H9 (cell line): ENCODE results near the gene TBC1D22A. TPM values are rescaled to one million over a fixed set of nuclear protein-coding genes. Genes with fewer than 3 reads are reported as not detected.

Experiments used
- DNase-seq: peaks from one replicate; pipeline ENCODE4 v3.0.0-alpha.2; 2017
- H2AFZ ChIP-seq: one replicate; pipeline ENCODE4 v1.6.1; 2013; ENCODE audit warnings: mild to moderate bottlenecking, low read length, control low read depth, moderate library complexity
- H2AK5ac ChIP-seq: 2 replicates; pipeline ENCODE4 v1.6.1; 2013; ENCODE audit warnings: low read length, control low read depth, mixed read lengths; ENCODE audit not compliant: insufficient read length
- H2BK120ac ChIP-seq: one replicate; pipeline ENCODE4 v1.6.1; 2013; ENCODE audit warnings: low read depth, mild to moderate bottlenecking, low read length, control low read depth, inconsistent platforms; ENCODE audit not compliant: poor library complexity, severe bottlenecking
- H2BK12ac ChIP-seq: 2 replicates; pipeline ENCODE4 v1.6.1; 2013; ENCODE audit warnings: low read length, control low read depth, mixed read lengths, low read depth; ENCODE audit not compliant: insufficient read length
- H2BK15ac ChIP-seq: 2 replicates; pipeline ENCODE4 v1.6.1; 2013; ENCODE audit warnings: low read depth, low read length, control low read depth
- H2BK20ac ChIP-seq: one replicate; pipeline ENCODE4 v1.6.1; 2013; ENCODE audit warnings: low read depth, mild to moderate bottlenecking, low read length, control low read depth, inconsistent platforms; ENCODE audit not compliant: poor library complexity, severe bottlenecking
- H2BK5ac ChIP-seq: 2 replicates; pipeline ENCODE4 v1.6.1; 2013; ENCODE audit warnings: low read length, control low read depth, mixed read lengths; ENCODE audit not compliant: insufficient read length
- H3K14ac ChIP-seq: 2 replicates; pipeline ENCODE4 v1.6.1; 2013; ENCODE audit warnings: low read length, control low read depth; ENCODE audit not compliant: insufficient read depth
- H3K18ac ChIP-seq: 2 replicates; pipeline ENCODE4 v1.6.1; 2013; ENCODE audit warnings: low read depth, mild to moderate bottlenecking, mixed read lengths, low read length, control low read depth; ENCODE audit not compliant: insufficient read length
- H3K23ac ChIP-seq: 2 replicates; pipeline ENCODE4 v1.6.1; 2013; ENCODE audit warnings: low read length, control low read depth, mixed read lengths, low read depth; ENCODE audit not compliant: insufficient read length
- H3K23me2 ChIP-seq: 2 replicates; pipeline ENCODE4 v1.6.1; 2013; ENCODE audit warnings: low read depth, mild to moderate bottlenecking, mixed read lengths, low read length, control low read depth; ENCODE audit not compliant: insufficient read length, poor library complexity, severe bottlenecking
- H3K27ac ChIP-seq: 2 replicates; pipeline ENCODE4 v1.5.1; 2013; ENCODE audit warnings: low read length, control low read depth, mixed read lengths, low read depth; ENCODE audit not compliant: insufficient read length
- H3K27me3 ChIP-seq: 2 replicates; pipeline ENCODE4 v1.6.1; 2013; ENCODE audit warnings: low read length, control low read depth, inconsistent platforms; ENCODE audit not compliant: insufficient read depth
- H3K4ac ChIP-seq: 2 replicates; pipeline ENCODE4 v1.6.1; 2013; ENCODE audit warnings: low read depth, mild to moderate bottlenecking, control low read depth, inconsistent platforms, low read length, moderate library complexity
- H3K4me1 ChIP-seq: 2 replicates; pipeline ENCODE4 v1.6.1; 2013; ENCODE audit warnings: low read length, control low read depth, inconsistent platforms; ENCODE audit not compliant: insufficient read depth
- H3K4me2 ChIP-seq: 2 replicates; pipeline ENCODE4 v1.6.1; 2013; ENCODE audit warnings: low read length, control low read depth, mixed read lengths; ENCODE audit not compliant: insufficient read length, insufficient read depth
- H3K56ac ChIP-seq: 2 replicates; pipeline ENCODE4 v1.6.1; 2013; ENCODE audit warnings: low read depth, mild to moderate bottlenecking, mixed read lengths, low read length, control low read depth; ENCODE audit not compliant: insufficient read length
- H3K79me1 ChIP-seq: 2 replicates; pipeline ENCODE4 v1.6.1; 2013; ENCODE audit warnings: low read depth, mild to moderate bottlenecking, moderate library complexity, low read length, control low read depth, inconsistent platforms; ENCODE audit not compliant: insufficient read depth, poor library complexity, severe bottlenecking
- H3K79me2 ChIP-seq: 2 replicates; pipeline ENCODE4 v1.6.1; 2013; ENCODE audit warnings: low read length, control low read depth, inconsistent platforms; ENCODE audit not compliant: insufficient read depth
- H3K9ac ChIP-seq: 2 replicates; pipeline ENCODE4 v1.6.1; 2013; ENCODE audit warnings: low read length, control low read depth, mixed read lengths; ENCODE audit not compliant: insufficient read length; ENCODE audit errors: extremely low read depth
- H3K9me3 ChIP-seq: one replicate; pipeline ENCODE4 v1.6.1; 2013; ENCODE audit warnings: low read depth, low read length, inconsistent platforms; ENCODE audit not compliant: control insufficient read depth
- H3T11ph ChIP-seq: one replicate; pipeline ENCODE4 v1.6.1; 2013; ENCODE audit warnings: mild to moderate bottlenecking, low read length, control low read depth, inconsistent platforms
- H4K20me1 ChIP-seq: one replicate; pipeline ENCODE4 v1.6.1; 2013; ENCODE audit not compliant: control insufficient read depth, insufficient read length, insufficient read depth
- H4K5ac ChIP-seq: 2 replicates; pipeline ENCODE4 v1.6.1; 2013; ENCODE audit warnings: low read depth, mild to moderate bottlenecking, mixed read lengths, low read length, control low read depth; ENCODE audit not compliant: insufficient read length
- H4K8ac ChIP-seq: replicated peaks from 2 replicates; pipeline ENCODE4 v1.6.1; 2013; ENCODE audit warnings: low read length, control low read depth, mixed read lengths, low read depth; ENCODE audit not compliant: insufficient read length
- H4K91ac ChIP-seq: 2 replicates; pipeline ENCODE4 v1.6.1; 2013; ENCODE audit warnings: low read depth, mild to moderate bottlenecking, moderate library complexity, mixed read lengths, low read length, control low read depth; ENCODE audit not compliant: insufficient read length
- H3K27ac Mint-ChIP-seq, 3 experiments: 2 replicates in 2 of 3; 3 replicates in 1 of 3; pipeline ENCODE4 v1.8.0; 2020 to 2021; ENCODE audit warnings: mixed read lengths in 3 of 3, mild to moderate bottlenecking in 1 of 3, moderate library complexity in 1 of 3
- H3K27me3 Mint-ChIP-seq: 2 replicates; pipeline ENCODE4 v1.8.0; 2021; ENCODE audit warnings: low read depth, mild to moderate bottlenecking, moderate library complexity, mixed read lengths
- H3K36me3 Mint-ChIP-seq, 3 experiments: 2 replicates in 2 of 3; 3 replicates in 1 of 3; pipeline ENCODE4 v1.8.0; 2020 to 2021; ENCODE audit warnings: low read depth in 3 of 3, mixed read lengths in 3 of 3; ENCODE audit not compliant: insufficient read depth in 1 of 3
- H3K4me1 Mint-ChIP-seq, 2 experiments: 2 replicates each; pipeline ENCODE4 v1.8.0; 2020; ENCODE audit warnings: mixed read lengths in 2 of 2
- H3K4me3 Mint-ChIP-seq, 2 experiments: 2 replicates in 1 of 2; 3 replicates in 1 of 2; pipeline ENCODE4 v1.8.0; 2020 to 2021; ENCODE audit warnings: mild to moderate bottlenecking in 2 of 2, mixed read lengths in 2 of 2, moderate library complexity in 1 of 2
- H3K9me3 Mint-ChIP-seq, 2 experiments: 2 replicates in 1 of 2; 3 replicates in 1 of 2; pipeline ENCODE4 v1.8.0; 2020; ENCODE audit warnings: mild to moderate bottlenecking in 2 of 2, mixed read lengths in 2 of 2, moderate library complexity in 1 of 2
- WGBS: extraction: QIAGEN DNeasy Blood & Tissue Kit; methylation state at CpG from one replicate; pipeline ENCODE4 v1.1.7; 2013; ENCODE audit warnings: missing lambda C conversion rate, low lambda C conversion rate, mixed read lengths; ENCODE audit not compliant: insufficient read length; ENCODE audit errors: extremely low coverage; 5-methylcytosine and 5-hydroxymethylcytosine counted together
- total RNA-seq: library from RNA; stranded (reverse); gene quantifications from 2 replicates; pipeline ENCODE4 v1.2.1, GENCODE V29; 2021
- TF ChIP-seq, protein P1 (sequence below): fragments of 200-600 bp; sonication (generic); conservative IDR thresholded peaks from 3 replicates; pipeline ENCODE4 v1.8.0; 2021; ENCODE audit warnings: antibody characterized with exemption, mild to moderate bottlenecking

The TBC1D22A gene
- total RNA-seq, 1 experiment from 2014 or later = 20.8 TPM

- no peak overlapping the region for H3K4me2 ChIP-seq
- H3K79me1 ChIP-seq = no peaks in the 10 kb centered on the region
- TF ChIP-seq, protein P1, sequence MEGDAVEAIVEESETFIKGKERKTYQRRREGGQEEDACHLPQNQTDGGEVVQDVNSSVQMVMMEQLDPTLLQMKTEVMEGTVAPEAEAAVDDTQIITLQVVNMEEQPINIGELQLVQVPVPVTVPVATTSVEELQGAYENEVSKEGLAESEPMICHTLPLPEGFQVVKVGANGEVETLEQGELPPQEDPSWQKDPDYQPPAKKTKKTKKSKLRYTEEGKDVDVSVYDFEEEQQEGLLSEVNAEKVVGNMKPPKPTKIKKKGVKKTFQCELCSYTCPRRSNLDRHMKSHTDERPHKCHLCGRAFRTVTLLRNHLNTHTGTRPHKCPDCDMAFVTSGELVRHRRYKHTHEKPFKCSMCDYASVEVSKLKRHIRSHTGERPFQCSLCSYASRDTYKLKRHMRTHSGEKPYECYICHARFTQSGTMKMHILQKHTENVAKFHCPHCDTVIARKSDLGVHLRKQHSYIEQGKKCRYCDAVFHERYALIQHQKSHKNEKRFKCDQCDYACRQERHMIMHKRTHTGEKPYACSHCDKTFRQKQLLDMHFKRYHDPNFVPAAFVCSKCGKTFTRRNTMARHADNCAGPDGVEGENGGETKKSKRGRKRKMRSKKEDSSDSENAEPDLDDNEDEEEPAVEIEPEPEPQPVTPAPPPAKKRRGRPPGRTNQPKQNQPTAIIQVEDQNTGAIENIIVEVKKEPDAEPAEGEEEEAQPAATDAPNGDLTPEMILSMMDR = no peak
- Mint-ChIP-seq H3K27me3 (peaks cover 2% of the 10 kb centered on the region), H3K4me1 (0 out of 4 replicates have a peak, but pooled peaks cover 0 to 3% of the 10 kb centered on the region in 2 experiments), H3K4me3 (no peak overlapping the region), H3K27ac (peak overlapping the region in 1 of 3 experiments; percentile 61; a peak in 1 of 7 replicates), H3K9me3 (peaks cover 6 to 10% of the 10 kb centered on the region in 2 experiments), H3K36me3 (peaks cover 9 to 12% (median 12%) of the 10 kb centered on the region in 3 experiments; a peak in 6 of 7 replicates)
- no CpG with 5 or more reads among the region's 5 CpGs for WGBS
- H3K56ac ChIP-seq = no peak overlapping the region
- peak; percentile 12 for DNase-seq
- no peak overlapping the region for H3K23ac ChIP-seq
- H3T11ph ChIP-seq = no peak overlapping the region
- no peak overlapping the region for H2BK5ac ChIP-seq
- H2BK20ac ChIP-seq = no peak overlapping the region
- H2BK120ac ChIP-seq = no peak overlapping the region
- H3K23me2 ChIP-seq = peaks cover 3% of the 10 kb centered on the region
- H4K5ac ChIP-seq = no peak overlapping the region
- H3K4me1 ChIP-seq = no peaks in the 10 kb centered on the region
- H4K91ac ChIP-seq = no peak overlapping the region
- no peak overlapping the region for H3K14ac ChIP-seq
- H3K9ac ChIP-seq = no peak overlapping the region
- H3K9me3 ChIP-seq = peaks cover 9% of the 10 kb centered on the region
- no peak overlapping the region for H2AK5ac ChIP-seq
- H2BK15ac ChIP-seq = no peak overlapping the region
- H2BK12ac ChIP-seq = no peak overlapping the region
- no peak overlapping the region for H4K8ac ChIP-seq
- no peak overlapping the region for H3K4ac ChIP-seq
- H3K27me3 ChIP-seq = no peaks in the 10 kb centered on the region
- no peak overlapping the region for H2AFZ ChIP-seq
- H3K79me2 ChIP-seq = no peaks in the 10 kb centered on the region
- H3K18ac ChIP-seq = no peak overlapping the region
- no peak overlapping the region for H3K27ac ChIP-seq
- H4K20me1 ChIP-seq = peaks cover 3% of the 10 kb centered on the region
These were observed 403.6 kb downstream of the TBC1D22A start for GRCh38 chr22:47166033-47166404.
